Esophagus squamous epithelium (tissue), 4 donors: Measurements from ENCODE around the gene CCNE1.

ENCODE experiments used
- POLR2A ChIP-seq, 4 donors: fragments of 450-650 bp; IDR thresholded peaks; one replicate each; pipeline ENCODE4 v1.6.1; 2017; ENCODE audit warnings: antibody characterized with exemption in 4 of 4, mild to moderate bottlenecking in 4 of 4, moderate library complexity in 3 of 4
- TF ChIP-seq, protein P1 (sequence below), 6 experiments: fragments of 450-650 bp in 4 of 6; fragments of 200-600 bp in 2 of 6; sonication (generic) in 2 of 6; IDR thresholded peaks; one replicate each; pipeline ENCODE4 v1.5.1; 2016 to 2019; ENCODE audit warnings: antibody characterized with exemption in 6 of 6, mild to moderate bottlenecking in 4 of 6, moderate library complexity in 4 of 6

DNA sequence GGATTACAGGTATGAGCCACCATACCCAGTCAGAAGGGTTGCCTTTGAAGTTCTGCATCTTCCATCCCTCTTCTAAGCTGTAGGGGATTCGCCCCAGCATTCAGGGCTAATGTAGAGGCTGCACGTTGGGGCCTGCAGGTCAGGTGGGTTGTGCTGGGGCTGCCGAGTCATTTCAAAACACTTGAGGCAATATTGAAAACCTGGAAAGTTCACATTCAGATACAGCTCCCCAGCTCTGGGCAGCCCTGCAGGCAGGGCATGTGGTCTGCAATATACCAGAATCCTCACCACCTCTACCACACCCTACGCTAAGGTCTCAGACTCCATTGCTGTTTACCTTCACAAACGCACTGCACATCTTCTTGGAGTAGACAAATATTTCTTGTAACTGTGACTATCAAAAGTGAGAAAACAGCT, 24.6 kb downstream of the CCNE1 start:
- TF ChIP-seq, protein P1, sequence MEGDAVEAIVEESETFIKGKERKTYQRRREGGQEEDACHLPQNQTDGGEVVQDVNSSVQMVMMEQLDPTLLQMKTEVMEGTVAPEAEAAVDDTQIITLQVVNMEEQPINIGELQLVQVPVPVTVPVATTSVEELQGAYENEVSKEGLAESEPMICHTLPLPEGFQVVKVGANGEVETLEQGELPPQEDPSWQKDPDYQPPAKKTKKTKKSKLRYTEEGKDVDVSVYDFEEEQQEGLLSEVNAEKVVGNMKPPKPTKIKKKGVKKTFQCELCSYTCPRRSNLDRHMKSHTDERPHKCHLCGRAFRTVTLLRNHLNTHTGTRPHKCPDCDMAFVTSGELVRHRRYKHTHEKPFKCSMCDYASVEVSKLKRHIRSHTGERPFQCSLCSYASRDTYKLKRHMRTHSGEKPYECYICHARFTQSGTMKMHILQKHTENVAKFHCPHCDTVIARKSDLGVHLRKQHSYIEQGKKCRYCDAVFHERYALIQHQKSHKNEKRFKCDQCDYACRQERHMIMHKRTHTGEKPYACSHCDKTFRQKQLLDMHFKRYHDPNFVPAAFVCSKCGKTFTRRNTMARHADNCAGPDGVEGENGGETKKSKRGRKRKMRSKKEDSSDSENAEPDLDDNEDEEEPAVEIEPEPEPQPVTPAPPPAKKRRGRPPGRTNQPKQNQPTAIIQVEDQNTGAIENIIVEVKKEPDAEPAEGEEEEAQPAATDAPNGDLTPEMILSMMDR (IDR thresholded peaks at IDR 0.05), result no peak
- no peak for TF ChIP-seq POLR2A (IDR thresholded peaks at IDR 0.05)
